Gastroesophageal sphincter (tissue), 4 donors: ENCODE data around the gene LRRC3C. TPM values are rescaled to one million over a fixed set of nuclear protein-coding genes. Genes with fewer than 3 reads are reported as not detected.

ENCODE experiments used
- ATAC-seq: fragments of 150-250 bp; one replicate; pipeline ENCODE4 v1.9.1; 2016; ENCODE audit warnings: mild to moderate bottlenecking, moderate library complexity
- H3K27ac ChIP-seq, 4 donors: fragments of 200-600 bp; sonication (generic) in 3 of 4; 1 replicate in 3 of 4; 2 replicates in 1 of 4; pipeline ENCODE4 v1.5.1; 2016 to 2019
- H3K27me3 ChIP-seq: fragments of 200-600 bp; sonication (generic); one replicate; pipeline ENCODE4 v1.5.1; 2019
- H3K36me3 ChIP-seq, 2 donors: fragments of 200-600 bp; sonication (generic); one replicate each; pipeline ENCODE4 v1.5.1; 2019; ENCODE audit warnings: control low read depth in 1 of 2
- H3K4me1 ChIP-seq, 3 donors: fragments of 200-600 bp; sonication (generic); 1 replicate in 2 of 3; 2 replicates in 1 of 3; pipeline ENCODE4 v1.5.1; 2016 to 2019; ENCODE audit warnings: control low read depth in 2 of 3
- H3K4me3 ChIP-seq, 2 donors: fragments of 200-600 bp; sonication (generic); one replicate each; pipeline ENCODE4 v1.5.1; 2019; ENCODE audit warnings: mild to moderate bottlenecking in 1 of 2, moderate library complexity in 1 of 2
- H3K9me3 ChIP-seq, 3 donors: fragments of 200-600 bp; sonication (generic); one replicate each; pipeline ENCODE4 v1.5.1; 2017 to 2019; ENCODE audit warnings: control low read depth in 2 of 3
- CTCF ChIP-seq, 4 experiments: fragments of 200-600 bp in 2 of 4; fragments of 450-650 bp in 2 of 4; sonication (generic) in 1 of 4; IDR thresholded peaks; one replicate each; pipeline ENCODE4 v1.5.1; 2017 to 2019; ENCODE audit warnings: antibody characterized with exemption in 4 of 4, mild to moderate bottlenecking in 2 of 4, moderate library complexity in 2 of 4
- EP300 ChIP-seq: sonication (generic); formaldehyde crosslinking; IDR thresholded peaks from one replicate; pipeline ENCODE4 v1.6.1; 2017; ENCODE audit warnings: antibody characterized with exemption, mild to moderate bottlenecking
- POLR2A ChIP-seq, 2 donors: fragments of 450-650 bp; IDR thresholded peaks; one replicate each; pipeline ENCODE4 v1.6.1; 2017; ENCODE audit warnings: antibody characterized with exemption in 2 of 2, mild to moderate bottlenecking in 2 of 2, moderate library complexity in 1 of 2
- POLR2AphosphoS5 ChIP-seq: sonication (generic); formaldehyde crosslinking; IDR thresholded peaks from one replicate; pipeline ENCODE4 v1.6.1; 2017; ENCODE audit warnings: antibody characterized with exemption
- WGBS, 2 donors: methylation state at CpG; one replicate each; pipeline ENCODE4 v1.1.5; 2018; ENCODE audit warnings: low coverage in 1 of 2; 5-methylcytosine and 5-hydroxymethylcytosine counted together
- total RNA-seq, 4 donors: library from RNA; depleted of rRNA; stranded (reverse); fragments of >200 nt; gene quantifications; one replicate each; pipeline ENCODE4 v1.1.0, GENCODE V29; 2016

Gene LRRC3C
- total RNA-seq, 4 donors from 2014 or later: 1.1 TPM; not detected in 3

GRCh38 chr17:39933912-39934311, 6.4 kb downstream of the LRRC3C start:
- no peak overlapping the region for H3K4me3 ChIP-seq
- no peaks in the 10 kb centered on the region for H3K9me3 ChIP-seq
- no peak overlapping the region for H3K27ac ChIP-seq
- peaks cover 0 to 11% (median 2%) of the 10 kb centered on the region in 3 donors for H3K4me1 ChIP-seq
- no peak for ATAC-seq
- no peaks in the 10 kb centered on the region for H3K36me3 ChIP-seq
- no peak for TF ChIP-seq EP300
- TF ChIP-seq CTCF (IDR thresholded peaks at IDR 0.05): no peak
- no peak for TF ChIP-seq POLR2AphosphoS5
- no peak for TF ChIP-seq POLR2A (IDR thresholded peaks at IDR 0.05)
- no peaks in the 10 kb centered on the region for H3K27me3 ChIP-seq
- WGBS, 2 donors: no CpG with 5 or more reads among the region's 5 CpGs

- no peak for ATAC-seq
- H3K27me3 ChIP-seq: no peaks in the 10 kb centered on the region
- H3K4me3 ChIP-seq: no peak overlapping the region
- H3K36me3 ChIP-seq: no peaks in the 10 kb centered on the region
- peaks cover 0 to 7% (median 0%) of the 10 kb centered on the region in 3 donors for H3K4me1 ChIP-seq
- 85 to 92% methylated on average over 2 to 4 of the region's 5 CpGs for WGBS, 2 donors
- H3K9me3 ChIP-seq: no peaks in the 10 kb centered on the region
- H3K27ac ChIP-seq: no peak overlapping the region
- no peak for TF ChIP-seq POLR2A (IDR thresholded peaks at IDR 0.05)
- TF ChIP-seq POLR2AphosphoS5: no peak
- no peak for TF ChIP-seq CTCF (IDR thresholded peaks at IDR 0.05)
- TF ChIP-seq EP300: no peak
Measured at GRCh38 chr17:39934324-39934723, 6.8 kb downstream of the LRRC3C start.

GRCh38 chr17:39935909-39936308, 8.4 kb downstream of the LRRC3C start:
- peaks cover 11% of the 10 kb centered on the region for H3K27me3 ChIP-seq
- H3K4me3 ChIP-seq: no peak overlapping the region
- H3K36me3 ChIP-seq: no peaks in the 10 kb centered on the region
- H3K9me3 ChIP-seq: no peaks in the 10 kb centered on the region
- H3K27ac ChIP-seq: no peak overlapping the region
- TF ChIP-seq CTCF (IDR thresholded peaks at IDR 0.05) (no peak), POLR2A (IDR thresholded peaks at IDR 0.05) (no peak), EP300 (no peak), POLR2AphosphoS5 (no peak)
- no peaks in the 10 kb centered on the region for H3K4me1 ChIP-seq
- 33% methylated on average over 1 of the region's 3 CpGs; no CpG with 5 or more reads in 1 of the 2 donors for WGBS, 2 donors
- no peak for ATAC-seq

GRCh38 chr17:39937447-39937846, 9.9 kb downstream of the LRRC3C start:
- Histone ChIP-seq H3K36me3 (no peaks in the 10 kb centered on the region), H3K27me3 (peaks cover 21% of the 10 kb centered on the region), H3K4me3 (no peak overlapping the region), H3K9me3 (no peaks in the 10 kb centered on the region), H3K4me1 (no peaks in the 10 kb centered on the region), H3K27ac (no peak overlapping the region)
- TF ChIP-seq POLR2A (IDR thresholded peaks at IDR 0.05) (no peak), EP300 (no peak), POLR2AphosphoS5 (no peak), CTCF (IDR thresholded peaks at IDR 0.05) (no peak)
- ATAC-seq: no peak
- WGBS, 2 donors: 84 to 86% methylated on average over 3 of the region's 3 CpGs

GRCh38 chr17:39938140-39938869, 10.8 kb downstream of the LRRC3C start:
- H3K4me1 ChIP-seq: no peaks in the 10 kb centered on the region
- H3K9me3 ChIP-seq: no peaks in the 10 kb centered on the region
- H3K4me3 ChIP-seq: no peak overlapping the region
- WGBS, 2 donors: 49 to 70% methylated on average over 4 to 6 of the region's 8 CpGs
- TF ChIP-seq POLR2AphosphoS5: no peak
- no peak for TF ChIP-seq POLR2A (IDR thresholded peaks at IDR 0.05)
- TF ChIP-seq CTCF (IDR thresholded peaks at IDR 0.05): no peak
- no peak for TF ChIP-seq EP300
- no peaks in the 10 kb centered on the region for H3K36me3 ChIP-seq
- peaks cover 30% of the 10 kb centered on the region for H3K27me3 ChIP-seq
- no peak overlapping the region for H3K27ac ChIP-seq
- no peak for ATAC-seq
